H1 (cell line): ENCODE measurements around the gene HRH2. TPM values are rescaled to one million over a fixed set of nuclear protein-coding genes. Genes with fewer than 3 reads are reported as not detected.

Experiments
- CTCF ChIA-PET: fragments of 300-600 bp; sonication (Branson Sonifier 250); formaldehyde crosslinking; loops from one replicate; lab custom pipeline; 2021; ENCODE audit not compliant: partially characterized antibody; lab: Charles Lee
- POLR2A ChIA-PET: fragments of 300-600 bp; sonication (Branson Sonifier 250); formaldehyde crosslinking; loops from one replicate; lab custom pipeline; 2021; ENCODE audit warnings: inconsistent platforms; ENCODE audit not compliant: partially characterized antibody; lab: Charles Lee
- DNase-seq, 2 experiments: peaks; one replicate each; pipeline versions ENCODE4 v3.0.0 to v3.0.0-alpha.2; 2010 to 2022; ENCODE audit warnings: low spot score in 2 of 2, low read depth in 1 of 2, mixed read lengths in 1 of 2
- FAIRE-seq: peaks from 2 replicates; lab custom pipeline; 2011; peaks lifted over from hg19 to GRCh38; lab: Jason Lieb, UNC
- H2AFZ ChIP-seq: 2 replicates; pipeline ENCODE4 v1.8.1; 2012; ENCODE audit warnings: low read length, inconsistent platforms
- H2AK5ac ChIP-seq: 2 replicates; pipeline ENCODE4 v1.6.1; 2013; ENCODE audit warnings: low read depth, low read length
- H2BK120ac ChIP-seq: replicated peaks from 2 replicates; pipeline ENCODE3; 2013; ENCODE audit warnings: low read depth, low read length, inconsistent platforms
- H2BK12ac ChIP-seq: 2 replicates; pipeline ENCODE4 v1.6.1; 2013; ENCODE audit warnings: low read depth, low read length
- H2BK15ac ChIP-seq: 2 replicates; pipeline ENCODE4 v1.6.1; 2013; ENCODE audit warnings: low read length
- H2BK20ac ChIP-seq: 2 replicates; pipeline ENCODE4 v1.6.1; 2013; ENCODE audit warnings: low read length
- H2BK5ac ChIP-seq: 2 replicates; pipeline ENCODE4 v1.6.1; 2013; ENCODE audit warnings: low read depth, low read length
- H3K14ac ChIP-seq: 2 replicates; pipeline ENCODE4 v1.6.1; 2013; ENCODE audit warnings: inconsistent platforms; ENCODE audit not compliant: insufficient read length
- H3K18ac ChIP-seq: 2 replicates; pipeline ENCODE4 v1.6.1; 2013; ENCODE audit warnings: low read length; ENCODE audit errors: extremely low read depth
- H3K23ac ChIP-seq: 2 replicates; pipeline ENCODE4 v1.6.1; 2013; ENCODE audit warnings: inconsistent platforms; ENCODE audit not compliant: insufficient read length
- H3K23me2 ChIP-seq: 2 replicates; pipeline ENCODE4 v1.6.1; 2013; ENCODE audit warnings: low read depth, low read length
- H3K27ac ChIP-seq: 2 replicates; pipeline ENCODE4 v1.6.1; 2011; ENCODE audit warnings: low read depth, low read length, inconsistent platforms
- H3K27me3 ChIP-seq, 4 experiments: replicated peaks in 1 of 4; 1 replicate in 1 of 4; 2 replicates in 3 of 4; pipeline versions ENCODE4 v1.6.1 to v1.8.1; 2011 to 2013; ENCODE audit warnings: low read length in 3 of 4, mild to moderate bottlenecking in 3 of 4, inconsistent platforms in 2 of 4, mixed read lengths in 2 of 4, moderate library complexity in 1 of 4; ENCODE audit not compliant: control insufficient read depth in 3 of 4, insufficient read depth in 3 of 4; ENCODE audit errors: extremely low read depth in 1 of 4
- H3K36me3 ChIP-seq, 4 experiments: 2 replicates each; pipeline versions ENCODE4 v1.6.1 to v1.8.1; 2011 to 2013; ENCODE audit warnings: mild to moderate bottlenecking in 4 of 4, low read length in 3 of 4, moderate library complexity in 2 of 4, control low read depth in 1 of 4, inconsistent platforms in 1 of 4; ENCODE audit not compliant: insufficient read depth in 4 of 4, control insufficient read depth in 2 of 4
- H3K4ac ChIP-seq: replicated peaks from 2 replicates; pipeline ENCODE3; 2013; ENCODE audit warnings: low read length, low read depth, mixed read lengths, inconsistent platforms; ENCODE audit not compliant: insufficient read length
- H3K4me1 ChIP-seq, 4 experiments: replicated peaks in 1 of 4; 1 replicate in 1 of 4; 2 replicates in 3 of 4; pipeline versions ENCODE4 v1.6.1 to v1.8.1; 2011 to 2013; ENCODE audit warnings: low read length in 3 of 4, inconsistent platforms in 2 of 4, mixed read lengths in 1 of 4; ENCODE audit not compliant: insufficient read depth in 4 of 4, control insufficient read depth in 3 of 4
- H3K4me2 ChIP-seq, 2 experiments: 2 replicates each; pipeline versions ENCODE4 v1.6.1 to v1.8.1; 2011 to 2013; ENCODE audit warnings: low read depth in 2 of 2, low read length in 2 of 2, control low read depth in 1 of 2, inconsistent platforms in 1 of 2, mild to moderate bottlenecking in 1 of 2; ENCODE audit not compliant: insufficient read depth in 1 of 2
- H3K4me3 ChIP-seq, 4 experiments: fragments of 200-600, 300-600 bp in 1 of 4; sonication (generic), shearing (Covaris generic), sonication (Bioruptor Twin) in 1 of 4; 2 replicates each; pipeline versions ENCODE4 v1.5.1 to v1.8.1; 2011 to 2016; ENCODE audit warnings: low read length in 4 of 4, low read depth in 3 of 4, control low read depth in 2 of 4, inconsistent platforms in 2 of 4, mild to moderate bottlenecking in 2 of 4, mixed read lengths in 1 of 4, moderate library complexity in 1 of 4; ENCODE audit not compliant: insufficient read depth in 2 of 4; ENCODE audit errors: extremely low read depth in 1 of 4
- H3K56ac ChIP-seq: replicated peaks from 2 replicates; pipeline ENCODE3; 2013; ENCODE audit warnings: low read depth, mild to moderate bottlenecking, mixed read lengths, low read length, inconsistent platforms; ENCODE audit not compliant: insufficient read length
- H3K79me1 ChIP-seq: 2 replicates; pipeline ENCODE4 v1.6.1; 2013; ENCODE audit warnings: low read depth, low read length, control low read depth
- H3K79me2 ChIP-seq, 2 experiments: 2 replicates each; pipeline versions ENCODE4 v1.6.1 to v1.8.1; 2012 to 2013; ENCODE audit warnings: low read length in 2 of 2, mild to moderate bottlenecking in 2 of 2, inconsistent platforms in 1 of 2; ENCODE audit not compliant: insufficient read depth in 2 of 2, control insufficient read depth in 1 of 2
- H3K9ac ChIP-seq, 4 experiments: replicated peaks in 1 of 4; 1 replicate in 1 of 4; 2 replicates in 3 of 4; pipeline versions ENCODE4 v1.6.1 to v1.8.1; 2011 to 2013; ENCODE audit warnings: low read depth in 3 of 4, low read length in 3 of 4, control low read depth in 2 of 4, mild to moderate bottlenecking in 2 of 4, moderate library complexity in 2 of 4, inconsistent platforms in 1 of 4; ENCODE audit errors: extremely low read depth in 1 of 4
- H3K9me3 ChIP-seq, 2 experiments: 2 replicates each; pipeline versions ENCODE4 v1.6.1 to v1.8.1; 2012 to 2013; ENCODE audit warnings: mild to moderate bottlenecking in 2 of 2, moderate library complexity in 2 of 2, control low read depth in 1 of 2, inconsistent platforms in 1 of 2, low read depth in 1 of 2, low read length in 1 of 2, mixed read lengths in 1 of 2; ENCODE audit not compliant: insufficient read depth in 2 of 2
- H4K20me1 ChIP-seq, 2 experiments: replicated peaks in 1 of 2; 2 replicates each; pipeline versions ENCODE3 to v1.8.1; 2011 to 2013; ENCODE audit warnings: inconsistent platforms in 2 of 2, low read length in 2 of 2, mild to moderate bottlenecking in 1 of 2; ENCODE audit not compliant: insufficient read depth in 2 of 2, control insufficient read depth in 1 of 2
- H4K5ac ChIP-seq: 2 replicates; pipeline ENCODE4 v1.6.1; 2013; ENCODE audit warnings: low read length, low read depth, mixed read lengths, inconsistent platforms; ENCODE audit not compliant: insufficient read length
- H4K8ac ChIP-seq: 2 replicates; pipeline ENCODE4 v1.8.0; 2013; ENCODE audit warnings: mild to moderate bottlenecking, moderate library complexity, low read length, inconsistent platforms; ENCODE audit not compliant: insufficient read depth; ENCODE audit errors: extremely low read depth
- H4K91ac ChIP-seq: replicated peaks from 2 replicates; pipeline ENCODE3; 2013; ENCODE audit warnings: low read length, mixed read lengths, inconsistent platforms; ENCODE audit not compliant: insufficient read length
- CBX8 ChIP-seq: fragments of 300-800, 300-1000 bp; sonication (generic); IDR thresholded peaks from 2 replicates; pipeline ENCODE4 v1.7.1; 2016; ENCODE audit warnings: low read depth, low read length, borderline replicate concordance
- CHD2 ChIP-seq: IDR thresholded peaks from 2 replicates; pipeline ENCODE4 v1.6.1; 2012; ENCODE audit warnings: low read length, improper control_type of control experiment
- CREB1 ChIP-seq: IDR thresholded peaks from 2 replicates; pipeline ENCODE4 v1.6.1; 2012; ENCODE audit warnings: inconsistent platforms
- EP300 ChIP-seq, 2 experiments: IDR thresholded peaks; 1 replicate in 1 of 2; 2 replicates in 1 of 2; pipeline ENCODE4 v1.6.1; 2011 to 2012; ENCODE audit warnings: low read depth in 2 of 2, low read length in 2 of 2, mild to moderate bottlenecking in 2 of 2, borderline replicate concordance in 1 of 2, inconsistent platforms in 1 of 2, moderate library complexity in 1 of 2
- GTF2F1 ChIP-seq: IDR thresholded peaks from 2 replicates; pipeline ENCODE4 v1.6.1; 2012; ENCODE audit warnings: low read depth, low read length, improper control_type of control experiment, borderline replicate concordance
- HDAC6 ChIP-seq: IDR thresholded peaks from one replicate; pipeline ENCODE4 v1.7.1; 2012; ENCODE audit warnings: low read depth, mild to moderate bottlenecking, inconsistent platforms, low read length, moderate library complexity
- KDM1A ChIP-seq: fragments of 200-600, 300-600 bp; sonication (generic); IDR thresholded peaks from 2 replicates; pipeline ENCODE4 v1.7.1; 2016; ENCODE audit warnings: mild to moderate bottlenecking, low read length, borderline replicate concordance
- NANOG ChIP-seq: IDR thresholded peaks from 2 replicates; pipeline ENCODE4 v1.6.1; 2011; ENCODE audit warnings: low read length, low read depth, mild to moderate bottlenecking, inconsistent platforms; ENCODE audit not compliant: insufficient read depth, poor library complexity, severe bottlenecking
- RNF2 ChIP-seq: fragments of 200-900, 300-1000 bp; sonication (generic); IDR thresholded peaks from 2 replicates; pipeline ENCODE4 v1.7.1; 2016; ENCODE audit warnings: borderline replicate concordance, low read depth, mild to moderate bottlenecking, antibody characterized with exemption, low read length; ENCODE audit not compliant: poor library complexity, severe bottlenecking; ENCODE audit errors: missing control alignments
- RXRA ChIP-seq: IDR thresholded peaks from 2 replicates; pipeline ENCODE4 v1.6.1; 2011; ENCODE audit warnings: low read depth, mild to moderate bottlenecking, low read length, moderate library complexity; ENCODE audit not compliant: insufficient read depth
- SAP30 ChIP-seq: fragments of 300-600 bp; sonication (generic); IDR thresholded peaks from 2 replicates; pipeline ENCODE4 v1.7.1; 2012; ENCODE audit warnings: low read length, moderate library complexity, mild to moderate bottlenecking, inconsistent platforms; ENCODE audit not compliant: insufficient read depth, insufficient replicate concordance
- SP2 ChIP-seq: IDR thresholded peaks from 2 replicates; pipeline ENCODE4 v1.6.1; 2012; ENCODE audit warnings: mild to moderate bottlenecking, low read length, inconsistent platforms
- TAF1 ChIP-seq: IDR thresholded peaks from 2 replicates; pipeline ENCODE4 v1.6.1; 2011; ENCODE audit warnings: mild to moderate bottlenecking, low read depth, low read length
- WGBS, 2 experiments: shearing (Covaris generic) in 1 of 2; methylation state at CpG; one replicate each; pipeline versions ENCODE4 v1.1.6 to v1.1.7; 2013 to 2015; ENCODE audit warnings: low lambda C conversion rate in 2 of 2, mixed read lengths in 2 of 2, inconsistent platforms in 1 of 2, low coverage in 1 of 2, missing lambda C conversion rate in 1 of 2; ENCODE audit not compliant: insufficient replicate concordance in 2 of 2, insufficient coverage in 1 of 2, insufficient read length in 1 of 2; ENCODE audit errors: extremely low coverage in 1 of 2, missing lambda C conversion rate in 1 of 2; 5-methylcytosine and 5-hydroxymethylcytosine counted together
- polyA plus RNA-seq, 7 experiments: library from polyadenylated mRNA; depleted of rRNA in 3 of 7; stranded (reverse) in 5 of 7; unstranded in 2 of 7; fragments of >200 nt in 5 of 7; fragments of 200-250 nt in 2 of 7; gene quantifications; 1 replicate in 5 of 7; 2 replicates in 1 of 7; 4 replicates in 1 of 7; pipeline versions ENCODE4 v1.2.1 to v1.2.3, GENCODE V29; 2011 to 2013; ENCODE audit warnings: missing spikeins in 2 of 7, mixed read lengths in 2 of 7
- total RNA-seq: library from RNA; stranded (reverse); fragmentation: NEBNext Ultra II Directional; extraction: Animal tissue kit (Norgen Biotek cat#: 25700); gene quantifications from 2 replicates; pipeline ENCODE4 v1.2.1, GENCODE V29; 2021

The HRH2 gene
- total and polyA plus RNA-seq, 2 of the 8 experiments (the other 6 are each of a cell fraction or from before 2014, with no cell fraction given): 7.8 to 8.1 TPM

DNA sequence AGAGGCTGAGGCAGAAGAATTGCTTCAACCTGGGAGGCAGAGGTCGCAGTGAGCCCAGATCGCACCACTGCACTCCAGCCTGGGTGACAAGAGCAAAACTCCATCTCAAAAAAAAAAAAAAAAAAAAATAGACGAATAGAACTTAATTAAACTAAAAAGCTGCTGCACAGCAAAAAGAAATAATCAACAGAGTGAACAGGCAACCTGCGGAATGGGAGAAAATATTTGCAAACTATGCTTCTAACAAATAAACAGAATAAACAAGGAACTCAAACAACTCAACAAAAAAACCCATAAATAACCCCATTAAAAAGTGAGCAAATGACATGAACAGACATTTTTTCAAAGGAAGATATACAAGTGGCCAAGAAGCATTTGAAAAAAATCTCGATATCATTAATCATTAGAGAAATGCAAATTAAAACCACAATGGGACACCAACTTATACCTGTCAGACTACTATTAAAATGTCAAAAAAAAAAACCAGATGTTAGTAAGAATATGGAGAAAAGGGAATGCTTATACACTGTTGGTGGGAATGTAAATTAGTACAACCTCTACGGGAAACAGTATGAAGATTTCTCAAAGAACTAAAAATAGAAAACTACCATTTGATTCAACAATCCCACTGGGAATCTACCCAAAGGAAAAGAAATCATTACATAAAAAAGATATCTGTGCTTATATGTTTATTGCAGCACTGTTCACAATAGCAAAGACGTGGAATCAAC is 21.9 kb upstream of the HRH2 start:
- no peak overlapping the region for H3K18ac ChIP-seq
- no peaks in the 10 kb centered on the region for H3K9me3 ChIP-seq
- no peak overlapping the region for H2AFZ ChIP-seq
- CTCF ChIA-PET: interaction anchor here (1.2 kb wide), 1 partner anchor 102 kb away, joined by 3 read pairs; no protein-coding TSS in a partner anchor
- H3K27ac ChIP-seq: no peak overlapping the region
- no peaks in the 10 kb centered on the region for H3K79me1 ChIP-seq
- H3K9ac ChIP-seq: no peak overlapping the region
- H3K56ac ChIP-seq: no peak overlapping the region
- H2BK15ac ChIP-seq: no peak overlapping the region
- H2BK5ac ChIP-seq: no peak overlapping the region
- H3K27me3 ChIP-seq: no peaks in the 10 kb centered on the region
- DNase-seq: no peak
- H3K4ac ChIP-seq: no peak overlapping the region
- no peak for FAIRE-seq
- H4K91ac ChIP-seq: no peak overlapping the region
- no peak overlapping the region for H3K4me2 ChIP-seq
- 75% methylated on average over 7 of the region's 7 CpGs; no CpG with 5 or more reads in 1 of the 2 experiments for whole genome bisulfite sequencing, 2 experiments
- peaks cover 11 to 31% (median 12%) of the 10 kb centered on the region in 4 experiments for H3K4me1 ChIP-seq
- no peak overlapping the region for H3K14ac ChIP-seq
- H3K4me3 ChIP-seq: no peak overlapping the region
- no peaks in the 10 kb centered on the region for H3K36me3 ChIP-seq
- H4K5ac ChIP-seq: no peak overlapping the region
- no peaks in the 10 kb centered on the region for H3K23me2 ChIP-seq
- no peak overlapping the region for H2BK12ac ChIP-seq
- POLR2A ChIA-PET: no interaction called here
- no peak overlapping the region for H2BK120ac ChIP-seq
- H3K23ac ChIP-seq: no peak overlapping the region
- no peak overlapping the region for H4K8ac ChIP-seq
- no peaks in the 10 kb centered on the region for H4K20me1 ChIP-seq
- no peaks in the 10 kb centered on the region for H3K79me2 ChIP-seq
- no peak overlapping the region for H2AK5ac ChIP-seq
- H2BK20ac ChIP-seq: no peak overlapping the region
- TF ChIP-seq GTF2F1: no peak
- no peak for TF ChIP-seq NANOG
- TF ChIP-seq RNF2: no peak
- no peak for TF ChIP-seq RXRA
- no peak for TF ChIP-seq CBX8
- TF ChIP-seq CREB1: no peak
- no peak for TF ChIP-seq SAP30
- TF ChIP-seq CHD2: no peak
- no peak for TF ChIP-seq TAF1
- TF ChIP-seq KDM1A: no peak
- TF ChIP-seq HDAC6: no peak
- no peak for TF ChIP-seq SP2
- TF ChIP-seq EP300 (IDR thresholded peaks at IDR 0.05; ENCODE audit: borderline replicate concordance in 1 of 2, low read depth in 2 of 2, low read length in 2 of 2): no peak
